Measurements from ENCODE around the gene XPO5.
A peak's percentile ranks its signal among the peaks of the same experiment; 100 is the strongest.

GRCh38 chr6:43495409-43495941 lies 80.4 kb downstream of the XPO5 start:
- TF ChIP-seq CTCF (IDR thresholded peaks at IDR 0.05) (peak in 3 of 6 experiments; percentile 26 to 32 (median 31)), POLR2A (IDR thresholded peaks at IDR 0.05) (no peak)
